Ascending aorta (tissue), 2 donors: Measurements from ENCODE around the gene RABGAP1L. TPM values are rescaled to one million over a fixed set of nuclear protein-coding genes. Genes with fewer than 3 reads are reported as not detected.

Experiments used
- DNase-seq, 2 donors: peaks; one replicate each; pipeline ENCODE4 v3.0.0-alpha.2; 2019; ENCODE audit warnings: low spot score in 2 of 2
- H3K27ac ChIP-seq, 2 donors: fragments of 200-600 bp; sonication (generic); one replicate each; pipeline ENCODE4 v1.5.1; 2016 to 2017; ENCODE audit warnings: mild to moderate bottlenecking in 1 of 2
- H3K27me3 ChIP-seq: fragments of 200-600 bp; sonication (generic); one replicate; pipeline ENCODE4 v1.5.1; 2017
- H3K36me3 ChIP-seq, 2 donors: fragments of 200-600 bp; sonication (generic); one replicate each; pipeline ENCODE4 v1.5.1; 2016
- H3K4me1 ChIP-seq, 2 donors: fragments of 200-600 bp; sonication (generic); one replicate each; pipeline ENCODE4 v1.5.1; 2016 to 2017; ENCODE audit warnings: mild to moderate bottlenecking in 1 of 2
- H3K4me3 ChIP-seq, 2 donors: fragments of 200-600 bp; sonication (generic); one replicate each; pipeline ENCODE4 v1.5.1; 2016 to 2017; ENCODE audit warnings: mild to moderate bottlenecking in 1 of 2
- H3K9me3 ChIP-seq, 2 donors: fragments of 200-600 bp; sonication (generic); one replicate each; pipeline ENCODE4 v1.5.1; 2016
- CTCF ChIP-seq, 3 experiments: fragments of 200-600 bp in 2 of 3; fragments of 450-650 bp in 1 of 3; sonication (generic) in 2 of 3; IDR thresholded peaks; one replicate each; pipeline ENCODE4 v1.5.1; 2016 to 2019; ENCODE audit warnings: antibody characterized with exemption in 3 of 3, mild to moderate bottlenecking in 1 of 3, moderate library complexity in 1 of 3
- intact Hi-C: fragments of 100-400 bp; cut with DNase I; formaldehyde crosslinking; loops from one replicate; pipeline ENCODE4 v1.15.1; 2023
- total RNA-seq: library from RNA; depleted of rRNA; stranded (reverse); fragments of >200 nt; gene quantifications from one replicate; pipeline ENCODE4 v1.1.0, GENCODE V29; 2016

RABGAP1L gene
- total RNA-seq, 1 donor from 2014 or later: 48.4 TPM

DNA sequence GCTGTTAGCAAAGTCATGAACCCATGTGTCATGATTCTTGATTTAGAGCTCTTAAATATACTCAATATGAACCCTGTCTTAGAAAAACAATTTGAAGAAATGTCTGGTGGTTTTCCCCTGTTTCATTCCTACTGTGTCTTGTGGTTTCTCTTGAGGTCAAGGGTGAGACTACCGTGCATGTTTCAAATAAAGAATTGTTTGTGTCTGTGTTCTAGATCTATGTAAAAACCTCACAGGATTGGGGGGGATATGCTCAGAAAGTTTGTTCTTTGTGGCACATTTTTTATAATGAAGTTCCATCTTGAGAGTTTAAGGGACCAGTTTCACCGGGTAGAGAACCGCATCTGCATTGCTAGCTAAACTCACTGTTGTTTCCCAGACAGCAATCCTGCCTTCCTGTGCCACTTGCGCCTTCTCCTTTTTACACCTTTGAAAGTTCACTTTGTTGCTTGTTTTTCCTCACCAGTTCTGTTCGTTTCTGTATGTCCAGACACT, 809.5 kb downstream of the RABGAP1L start:
- intact Hi-C loops: no loop called here
- Histone ChIP-seq H3K9me3 (no peaks in the 10 kb centered on the region), H3K27me3 (no peaks in the 10 kb centered on the region), H3K4me1 (peaks cover 3 to 21% of the 10 kb centered on the region in 2 donors), H3K36me3 (no peaks in the 10 kb centered on the region), H3K4me3 (no peak overlapping the region), H3K27ac (peak overlapping the region; percentile 10 to 57)
- DNase-seq: no peak
- TF ChIP-seq CTCF (IDR thresholded peaks at IDR 0.05): no peak

GRCh38 chr1:174969977-174970376, 810.7 kb downstream of the RABGAP1L start:
- no peak for TF ChIP-seq CTCF (IDR thresholded peaks at IDR 0.05)
- no peak overlapping the region for H3K4me3 ChIP-seq
- intact Hi-C loops: no loop called here

GRCh38 chr1:174971466-174971865, 812.1 kb downstream of the RABGAP1L start:
- H3K27ac ChIP-seq: no peak overlapping the region

More at GRCh38 chr1:174969977-174970376, 810.7 kb downstream of the RABGAP1L start:
- Histone ChIP-seq H3K9me3 (no peaks in the 10 kb centered on the region), H3K27ac (no peak overlapping the region), H3K4me1 (peaks cover 3 to 14% of the 10 kb centered on the region in 2 donors), H3K36me3 (no peaks in the 10 kb centered on the region), H3K27me3 (no peaks in the 10 kb centered on the region)
- no peak for DNase-seq

GRCh38 chr1:174971902-174972301, 812.6 kb downstream of the RABGAP1L start:
- TF ChIP-seq CTCF (IDR thresholded peaks at IDR 0.05): no peak
- Histone ChIP-seq H3K4me3 (no peak overlapping the region), H3K27ac (no peak overlapping the region), H3K9me3 (no peaks in the 10 kb centered on the region), H3K4me1 (peaks cover 3 to 11% of the 10 kb centered on the region in 2 donors), H3K36me3 (no peaks in the 10 kb centered on the region), H3K27me3 (no peaks in the 10 kb centered on the region)
- intact Hi-C loops: no loop called here
- DNase-seq: no peak

More at GRCh38 chr1:174971466-174971865, 812.1 kb downstream of the RABGAP1L start:
- no peak overlapping the region for H3K4me3 ChIP-seq
- TF ChIP-seq CTCF (IDR thresholded peaks at IDR 0.05): no peak
- DNase-seq: no peak
- intact Hi-C loops: no loop called here
- H3K9me3 ChIP-seq: no peaks in the 10 kb centered on the region
- H3K36me3 ChIP-seq: no peaks in the 10 kb centered on the region
- no peaks in the 10 kb centered on the region for H3K27me3 ChIP-seq
- peaks cover 3 to 11% of the 10 kb centered on the region in 2 donors for H3K4me1 ChIP-seq

DNA sequence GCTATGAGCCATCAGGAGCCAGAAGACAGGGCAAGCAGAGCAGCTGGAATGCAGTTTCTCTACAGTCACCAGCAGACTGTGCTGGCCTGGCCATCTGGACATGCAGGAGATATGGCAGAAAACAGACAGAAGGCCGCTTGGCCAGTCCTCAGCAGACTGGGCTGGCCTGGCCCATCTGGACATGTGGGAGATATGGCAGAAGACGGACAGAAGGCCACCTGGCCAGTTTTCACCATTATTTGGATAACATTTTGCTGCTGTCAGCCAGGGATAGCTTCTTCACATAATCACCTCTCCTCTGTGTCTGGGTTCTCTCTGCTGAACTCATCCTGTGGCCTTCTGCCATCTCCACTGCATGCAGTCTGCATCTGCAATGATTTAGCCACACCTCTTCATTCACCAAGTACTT, 815.4 kb downstream of the RABGAP1L start:
- Histone ChIP-seq H3K4me3 (no peak overlapping the region), H3K27ac (no peak overlapping the region), H3K36me3 (peaks cover 0 to 9% of the 10 kb centered on the region in 2 donors), H3K27me3 (no peaks in the 10 kb centered on the region), H3K4me1 (no peaks in the 10 kb centered on the region), H3K9me3 (no peaks in the 10 kb centered on the region)
- DNase-seq: no peak
- TF ChIP-seq CTCF (IDR thresholded peaks at IDR 0.05): no peak
- intact Hi-C loops: no loop called here

GRCh38 chr1:174975764-174976163, 816.4 kb downstream of the RABGAP1L start:
- DNase-seq: no peak
- intact Hi-C loops: no loop called here
- Histone ChIP-seq H3K9me3 (no peaks in the 10 kb centered on the region), H3K27me3 (no peaks in the 10 kb centered on the region), H3K4me3 (no peak overlapping the region), H3K27ac (no peak overlapping the region), H3K4me1 (no peaks in the 10 kb centered on the region), H3K36me3 (peaks cover 0 to 11% of the 10 kb centered on the region in 2 donors)
- no peak for TF ChIP-seq CTCF (IDR thresholded peaks at IDR 0.05)
